ENCODE measurements around the gene FDX2.

GRCh38 chr19:10270180-10270615 lies 45.6 kb downstream of the FDX2 start:
- TF ChIP-seq CTCF (conservative IDR thresholded peaks at IDR 0.05 in 1 of 2, IDR thresholded peaks at IDR 0.05 in 1 of 2; ENCODE audit: low read depth in 1 of 2, low read length in 2 of 2) (no peak), EZH2 (IDR thresholded peaks at IDR 0.05; ENCODE audit: low read length, missing control alignments) (no peak)
